ENCODE data around the gene DOCK3.
A peak's percentile ranks its signal among the peaks of the same experiment; 100 is the strongest.

The DOCK3 gene

GRCh38 chr3:50637011-50637410 is 37.7 kb upstream of the DOCK3 start:
- no peaks in the 10 kb centered on the region for H3K36me3 ChIP-seq (ENCODE audit: control insufficient read depth, insufficient read depth, low read length)
- peaks cover 5% of the 10 kb centered on the region for H3K79me1 ChIP-seq (ENCODE audit: low read length)
- no peaks in the 10 kb centered on the region for H3K79me2 ChIP-seq (ENCODE audit: control insufficient read depth, insufficient read depth, low read length)
- H3K4me3 ChIP-seq (ENCODE audit: low read length) = no peak overlapping the region
- WGBS (ENCODE audit: extremely low coverage, insufficient coverage, low lambda C conversion rate) = no CpG with 5 or more reads among the region's 4 CpGs
- H2AK5ac ChIP-seq (ENCODE audit: low read length) = no peak overlapping the region
- no peak overlapping the region for H2BK15ac ChIP-seq (replicated peaks; ENCODE audit: low read depth)
- H3K4ac ChIP-seq (ENCODE audit: low read depth, low read length) = no peak overlapping the region
- no peak overlapping the region for H2BK5ac ChIP-seq (ENCODE audit: low read length)
- H4K5ac ChIP-seq (ENCODE audit: low read length) = no peak overlapping the region
- H3K56ac ChIP-seq (ENCODE audit: low read length) = no peak overlapping the region
- H3K27ac ChIP-seq (ENCODE audit: low read depth, low read length) = no peak overlapping the region
- no peaks in the 10 kb centered on the region for H3K27me3 ChIP-seq (ENCODE audit: insufficient read depth, low read length, poor library complexity)
- H3K4me2 ChIP-seq (ENCODE audit: low read length) = no peak overlapping the region
- H3K9ac ChIP-seq (ENCODE audit: low read length) = no peak overlapping the region
- H3K18ac ChIP-seq (ENCODE audit: low read length) = no peak overlapping the region
- H3K4me1 ChIP-seq (ENCODE audit: control insufficient read depth, low read depth, low read length) = peaks cover 4% of the 10 kb centered on the region
- peak; percentile 64 for DNase-seq
- H3K23ac ChIP-seq (ENCODE audit: low read length) = no peak overlapping the region
- H4K8ac ChIP-seq (ENCODE audit: low read depth, low read length) = no peak overlapping the region
- no peak overlapping the region for H2BK120ac ChIP-seq (ENCODE audit: low read depth, low read length)

- Histone ChIP-seq H3K56ac (ENCODE audit: low read length) (no peak overlapping the region), H3K4me1 (ENCODE audit: control insufficient read depth, low read depth, low read length) (peaks cover 4% of the 10 kb centered on the region), H2BK120ac (ENCODE audit: low read depth, low read length) (no peak overlapping the region), H3K23ac (ENCODE audit: low read length) (no peak overlapping the region), H3K4me2 (ENCODE audit: low read length) (no peak overlapping the region), H3K79me1 (ENCODE audit: low read length) (peaks cover 5% of the 10 kb centered on the region), H2BK15ac (replicated peaks; ENCODE audit: low read depth) (no peak overlapping the region), H3K27me3 (ENCODE audit: insufficient read depth, low read length, poor library complexity) (no peaks in the 10 kb centered on the region), H3K27ac (ENCODE audit: low read depth, low read length) (no peak overlapping the region), H3K4ac (ENCODE audit: low read depth, low read length) (no peak overlapping the region), H3K4me3 (ENCODE audit: low read length) (no peak overlapping the region), H2BK5ac (ENCODE audit: low read length) (no peak overlapping the region), H3K9ac (ENCODE audit: low read length) (no peak overlapping the region), H3K79me2 (ENCODE audit: control insufficient read depth, insufficient read depth, low read length) (no peaks in the 10 kb centered on the region), H4K8ac (ENCODE audit: low read depth, low read length) (no peak overlapping the region), H3K18ac (ENCODE audit: low read length) (no peak overlapping the region), H4K5ac (ENCODE audit: low read length) (no peak overlapping the region), H2AK5ac (ENCODE audit: low read length) (no peak overlapping the region), H3K36me3 (ENCODE audit: control insufficient read depth, insufficient read depth, low read length) (no peaks in the 10 kb centered on the region)
- no CpG with 5 or more reads among the region's 3 CpGs for WGBS (ENCODE audit: extremely low coverage, insufficient coverage, low lambda C conversion rate)
- DNase-seq = no peak
Measured at GRCh38 chr3:50637945-50638344, 36.8 kb upstream of the DOCK3 start.

GRCh38 chr3:50639055-50639494 is 35.7 kb upstream of the DOCK3 start:
- Histone ChIP-seq H4K5ac (ENCODE audit: low read length) (no peak overlapping the region), H3K9ac (ENCODE audit: low read length) (no peak overlapping the region), H2BK5ac (ENCODE audit: low read length) (no peak overlapping the region), H3K23ac (ENCODE audit: low read length) (no peak overlapping the region), H3K56ac (ENCODE audit: low read length) (no peak overlapping the region), H2BK15ac (replicated peaks; ENCODE audit: low read depth) (no peak overlapping the region), H3K79me2 (ENCODE audit: control insufficient read depth, insufficient read depth, low read length) (no peaks in the 10 kb centered on the region), H3K4me2 (ENCODE audit: low read length) (no peak overlapping the region), H3K27me3 (ENCODE audit: insufficient read depth, low read length, poor library complexity) (no peaks in the 10 kb centered on the region), H2BK120ac (ENCODE audit: low read depth, low read length) (no peak overlapping the region), H3K4ac (ENCODE audit: low read depth, low read length) (no peak overlapping the region), H3K27ac (ENCODE audit: low read depth, low read length) (no peak overlapping the region), H3K79me1 (ENCODE audit: low read length) (peaks cover 5% of the 10 kb centered on the region), H3K18ac (ENCODE audit: low read length) (no peak overlapping the region), H3K4me3 (ENCODE audit: low read length) (no peak overlapping the region), H2AK5ac (ENCODE audit: low read length) (no peak overlapping the region), H3K36me3 (ENCODE audit: control insufficient read depth, insufficient read depth, low read length) (peaks cover 2% of the 10 kb centered on the region), H4K8ac (ENCODE audit: low read depth, low read length) (no peak overlapping the region), H3K4me1 (ENCODE audit: control insufficient read depth, low read depth, low read length) (peaks cover 4% of the 10 kb centered on the region)
- no CpG with 5 or more reads among the region's 6 CpGs for WGBS (ENCODE audit: extremely low coverage, insufficient coverage, low lambda C conversion rate)
- peak; percentile 73 for DNase-seq

- WGBS (ENCODE audit: extremely low coverage, insufficient coverage, low lambda C conversion rate) = no CpG with 5 or more reads among the region's 1 CpG
- Histone ChIP-seq H3K18ac (ENCODE audit: low read length) (no peak overlapping the region), H3K4me3 (ENCODE audit: low read length) (no peak overlapping the region), H3K36me3 (ENCODE audit: control insufficient read depth, insufficient read depth, low read length) (peaks cover 2% of the 10 kb centered on the region), H2BK120ac (ENCODE audit: low read depth, low read length) (no peak overlapping the region), H3K79me2 (ENCODE audit: control insufficient read depth, insufficient read depth, low read length) (no peaks in the 10 kb centered on the region), H2AK5ac (ENCODE audit: low read length) (no peak overlapping the region), H2BK15ac (replicated peaks; ENCODE audit: low read depth) (no peak overlapping the region), H3K4ac (ENCODE audit: low read depth, low read length) (no peak overlapping the region), H2BK5ac (ENCODE audit: low read length) (no peak overlapping the region), H3K27ac (ENCODE audit: low read depth, low read length) (no peak overlapping the region), H4K5ac (ENCODE audit: low read length) (no peak overlapping the region), H3K23ac (ENCODE audit: low read length) (no peak overlapping the region), H3K56ac (ENCODE audit: low read length) (no peak overlapping the region), H3K9ac (ENCODE audit: low read length) (no peak overlapping the region), H3K27me3 (ENCODE audit: insufficient read depth, low read length, poor library complexity) (no peaks in the 10 kb centered on the region), H3K4me2 (ENCODE audit: low read length) (no peak overlapping the region), H3K79me1 (ENCODE audit: low read length) (no peaks in the 10 kb centered on the region), H4K8ac (ENCODE audit: low read depth, low read length) (no peak overlapping the region), H3K4me1 (ENCODE audit: control insufficient read depth, low read depth, low read length) (peaks cover 15% of the 10 kb centered on the region)
- no peak for DNase-seq
Measured at GRCh38 chr3:50642382-50642781, 32.3 kb upstream of the DOCK3 start.

GRCh38 chr3:50644561-50644960 is 30.2 kb upstream of the DOCK3 start:
- WGBS (ENCODE audit: extremely low coverage, insufficient coverage, low lambda C conversion rate) = no CpG with 5 or more reads among the region's 7 CpGs
- H3K79me1 ChIP-seq (ENCODE audit: low read length) = no peaks in the 10 kb centered on the region

GRCh38 chr3:50645378-50645777 is 29.3 kb upstream of the DOCK3 start:
- Histone ChIP-seq H2BK5ac (ENCODE audit: low read length) (no peak overlapping the region), H4K5ac (ENCODE audit: low read length) (no peak overlapping the region), H3K18ac (ENCODE audit: low read length) (no peak overlapping the region), H3K4ac (ENCODE audit: low read depth, low read length) (no peak overlapping the region), H4K8ac (ENCODE audit: low read depth, low read length) (no peak overlapping the region), H3K4me2 (ENCODE audit: low read length) (no peak overlapping the region), H3K9ac (ENCODE audit: low read length) (no peak overlapping the region), H2BK120ac (ENCODE audit: low read depth, low read length) (no peak overlapping the region), H3K36me3 (ENCODE audit: control insufficient read depth, insufficient read depth, low read length) (peaks cover 2% of the 10 kb centered on the region), H3K79me1 (ENCODE audit: low read length) (no peaks in the 10 kb centered on the region), H3K4me1 (ENCODE audit: control insufficient read depth, low read depth, low read length) (peaks cover 16% of the 10 kb centered on the region), H3K4me3 (ENCODE audit: low read length) (no peak overlapping the region), H2BK15ac (replicated peaks; ENCODE audit: low read depth) (no peak overlapping the region), H3K27me3 (ENCODE audit: insufficient read depth, low read length, poor library complexity) (no peaks in the 10 kb centered on the region), H2AK5ac (ENCODE audit: low read length) (no peak overlapping the region), H3K56ac (ENCODE audit: low read length) (peak overlapping the region; percentile 44), H3K27ac (ENCODE audit: low read depth, low read length) (no peak overlapping the region), H3K79me2 (ENCODE audit: control insufficient read depth, insufficient read depth, low read length) (no peaks in the 10 kb centered on the region), H3K23ac (ENCODE audit: low read length) (no peak overlapping the region)
- DNase-seq = peak; percentile 63
- WGBS (ENCODE audit: extremely low coverage, insufficient coverage, low lambda C conversion rate) = no CpG with 5 or more reads among the region's 2 CpGs

More at GRCh38 chr3:50644561-50644960, 30.2 kb upstream of the DOCK3 start:
- H3K4me2 ChIP-seq (ENCODE audit: low read length) = no peak overlapping the region
- H3K56ac ChIP-seq (ENCODE audit: low read length) = peak overlapping the region; percentile 20
- peaks cover 2% of the 10 kb centered on the region for H3K36me3 ChIP-seq (ENCODE audit: control insufficient read depth, insufficient read depth, low read length)
- no peak overlapping the region for H3K4ac ChIP-seq (ENCODE audit: low read depth, low read length)
- no peak overlapping the region for H2AK5ac ChIP-seq (ENCODE audit: low read length)
- no peak overlapping the region for H3K9ac ChIP-seq (ENCODE audit: low read length)
- no peak overlapping the region for H3K18ac ChIP-seq (ENCODE audit: low read length)
- no peak overlapping the region for H2BK120ac ChIP-seq (ENCODE audit: low read depth, low read length)
- H4K8ac ChIP-seq (ENCODE audit: low read depth, low read length) = no peak overlapping the region
- H3K79me2 ChIP-seq (ENCODE audit: control insufficient read depth, insufficient read depth, low read length) = no peaks in the 10 kb centered on the region
- no peak overlapping the region for H3K23ac ChIP-seq (ENCODE audit: low read length)
- no peaks in the 10 kb centered on the region for H3K27me3 ChIP-seq (ENCODE audit: insufficient read depth, low read length, poor library complexity)
- H3K4me3 ChIP-seq (ENCODE audit: low read length) = no peak overlapping the region
- peaks cover 15% of the 10 kb centered on the region for H3K4me1 ChIP-seq (ENCODE audit: control insufficient read depth, low read depth, low read length)
- H2BK5ac ChIP-seq (ENCODE audit: low read length) = no peak overlapping the region
- H2BK15ac ChIP-seq (replicated peaks; ENCODE audit: low read depth) = no peak overlapping the region
- DNase-seq = no peak
- H3K27ac ChIP-seq (ENCODE audit: low read depth, low read length) = no peak overlapping the region
- H4K5ac ChIP-seq (ENCODE audit: low read length) = no peak overlapping the region

Data from mesendoderm (in vitro differentiated cells).